GM18526 (cell line): ENCODE data around the gene RAB3IL1.

Source experiments
- POLR2A ChIP-seq: IDR thresholded peaks from 3 replicates; pipeline ENCODE4 v1.6.1; 2011; ENCODE audit not compliant: insufficient read length; ENCODE audit errors: extremely low read depth

The RAB3IL1 gene

DNA sequence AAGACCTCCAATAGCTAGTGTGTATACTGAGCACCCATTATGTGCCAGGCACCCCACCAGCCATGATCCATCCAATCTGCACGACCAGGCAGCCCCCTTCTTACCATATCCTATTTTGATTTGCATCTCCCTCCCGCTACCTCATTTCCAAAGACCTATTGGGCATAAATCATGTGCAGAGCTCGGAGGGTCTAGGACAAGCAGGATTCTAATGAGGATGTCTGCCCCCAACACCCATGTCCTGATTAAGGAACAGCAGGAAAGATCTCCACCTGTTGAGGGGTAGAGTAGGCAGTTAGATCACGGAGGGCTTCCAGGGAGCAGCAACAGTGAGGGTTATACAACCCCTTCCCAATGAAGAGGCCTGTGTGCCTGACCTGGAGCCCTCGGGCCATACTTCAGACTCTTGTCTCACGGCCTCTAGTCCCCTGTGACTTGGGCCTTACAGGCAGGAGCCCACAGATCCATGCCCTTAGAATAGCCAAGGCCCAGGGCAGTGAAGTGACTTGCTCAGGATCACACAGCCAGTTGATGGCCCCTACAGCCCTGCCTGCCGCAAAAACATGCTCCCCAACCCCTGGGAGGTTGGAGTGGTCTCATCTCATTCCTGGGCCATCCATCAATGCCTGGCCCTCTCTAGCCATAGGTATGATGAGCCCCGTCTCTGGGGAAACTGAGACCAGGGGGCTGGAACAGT lies 3.5 kb downstream of the RAB3IL1 start:
- no peak for TF ChIP-seq POLR2A

DNA sequence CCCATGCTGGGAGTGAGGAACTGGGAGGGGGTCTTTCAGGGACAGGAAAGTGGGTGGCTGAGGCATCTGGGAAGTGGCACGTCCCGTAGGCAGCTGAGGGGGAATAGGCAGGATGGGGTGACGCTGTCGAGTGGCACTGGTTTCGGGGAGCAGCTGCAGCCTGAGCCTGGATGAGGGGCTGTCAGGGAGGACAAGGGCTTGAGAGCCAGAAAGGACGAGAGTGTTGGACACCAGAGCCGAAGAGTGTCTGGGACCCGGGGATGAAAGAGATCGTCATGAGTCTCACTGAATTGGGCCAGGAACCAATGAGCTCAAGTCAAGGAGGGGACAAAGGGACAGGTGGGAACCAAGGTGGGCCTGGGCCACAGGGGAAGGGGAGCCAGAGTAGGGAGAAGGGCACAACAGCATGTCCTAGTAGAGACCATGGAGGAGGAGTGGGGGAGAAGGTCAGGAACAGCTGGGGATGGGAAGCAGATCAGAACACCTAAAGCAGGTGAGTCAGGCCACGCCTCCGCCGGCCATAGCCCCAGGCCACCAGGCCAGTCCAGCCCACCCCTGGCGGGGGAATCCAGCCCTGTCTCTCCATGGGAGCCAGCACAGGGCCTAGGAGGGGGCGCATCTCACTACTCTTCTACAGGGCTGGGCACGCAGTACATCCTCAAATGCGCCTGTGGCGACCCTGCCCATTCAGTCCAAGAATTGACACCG lies 4.2 kb downstream of the RAB3IL1 start:
- TF ChIP-seq POLR2A, result no peak

DNA sequence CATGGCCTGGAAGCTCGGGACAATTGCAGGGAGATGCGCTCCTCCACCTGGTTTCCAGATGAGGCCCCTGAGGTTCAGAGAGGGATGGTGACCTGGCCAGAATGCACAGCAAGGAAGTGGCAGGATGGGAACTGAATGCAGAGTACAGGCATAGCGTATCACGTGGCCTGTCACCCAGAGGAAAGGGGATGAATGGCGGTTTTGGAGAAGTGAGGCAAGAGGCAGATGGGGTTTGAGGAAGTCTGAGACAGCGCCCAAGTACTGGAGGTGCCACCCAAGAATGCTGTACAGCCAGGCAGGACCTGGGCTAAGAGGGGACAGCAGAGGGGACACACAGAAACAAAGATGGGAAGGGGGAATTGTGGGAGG lies 4.9 kb downstream of the RAB3IL1 start:
- TF ChIP-seq POLR2A, result no peak

DNA sequence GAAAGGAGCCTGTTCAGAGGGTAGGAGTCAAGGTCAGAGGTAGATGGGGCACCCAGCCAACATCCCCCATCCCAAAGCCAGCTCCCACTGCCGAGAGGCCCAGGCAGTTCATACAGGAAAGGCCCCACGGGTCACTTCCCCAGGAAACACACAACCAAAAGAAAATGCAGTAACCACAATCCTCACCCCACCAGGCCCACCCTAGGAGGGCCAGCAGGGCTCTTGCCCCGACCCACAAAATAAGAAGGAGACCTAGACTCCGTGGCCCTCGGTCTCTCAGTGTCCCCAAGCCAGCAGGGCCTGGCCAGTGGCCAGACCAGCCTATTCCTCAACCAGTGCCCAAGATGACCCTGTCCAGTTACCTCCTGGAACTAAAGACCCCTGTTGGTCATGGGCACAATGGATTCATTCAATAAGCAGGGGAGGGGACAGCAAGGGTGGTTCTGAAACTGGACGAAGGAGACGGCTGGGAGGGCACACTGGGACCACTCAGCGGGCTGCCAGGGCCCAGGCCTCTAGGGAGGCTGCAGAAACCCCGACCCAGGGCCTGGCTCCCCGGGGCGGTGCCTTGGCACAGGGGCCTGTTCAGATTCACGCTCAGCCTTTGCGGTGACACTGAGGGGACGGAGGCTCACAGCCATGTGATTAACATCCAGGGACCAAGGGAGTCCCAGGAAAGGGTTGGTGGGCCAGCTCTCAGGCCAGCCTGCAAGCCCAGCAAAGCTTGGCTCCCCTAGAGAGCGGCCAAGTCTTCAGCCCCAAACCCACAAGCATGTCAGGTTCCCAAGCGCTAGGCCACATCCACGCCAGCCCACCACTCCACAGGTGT lies 5.5 kb downstream of the RAB3IL1 start:
- TF ChIP-seq POLR2A, result no peak

DNA sequence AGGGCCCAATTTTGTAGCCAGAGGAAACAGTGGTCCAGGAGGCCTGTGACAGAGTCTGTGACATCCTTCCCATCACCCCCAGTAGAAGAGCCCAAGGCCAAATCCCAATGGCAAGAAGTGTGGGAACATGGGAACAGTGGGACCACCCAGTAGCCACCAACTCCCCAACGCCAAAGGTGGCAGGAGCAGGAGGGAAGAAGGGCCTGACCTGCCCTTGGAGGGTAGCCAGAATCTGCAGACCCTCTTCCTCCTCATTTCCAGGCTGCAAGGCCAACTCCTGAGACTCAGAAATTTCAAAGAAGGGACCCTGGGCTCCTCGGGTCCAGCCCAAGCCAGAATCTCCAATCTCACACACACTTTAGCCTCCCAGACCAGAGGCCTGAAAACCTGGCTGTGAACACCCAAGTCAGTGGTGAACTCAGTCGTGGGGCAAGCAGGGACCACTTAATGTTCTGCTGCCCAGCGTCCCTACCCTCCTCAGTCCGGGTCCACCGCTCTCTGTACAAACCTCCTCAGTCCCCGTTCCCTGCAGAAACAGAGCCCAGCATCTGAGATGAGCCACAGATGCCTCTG lies 6.2 kb downstream of the RAB3IL1 start:
- TF ChIP-seq POLR2A, result no peak

DNA sequence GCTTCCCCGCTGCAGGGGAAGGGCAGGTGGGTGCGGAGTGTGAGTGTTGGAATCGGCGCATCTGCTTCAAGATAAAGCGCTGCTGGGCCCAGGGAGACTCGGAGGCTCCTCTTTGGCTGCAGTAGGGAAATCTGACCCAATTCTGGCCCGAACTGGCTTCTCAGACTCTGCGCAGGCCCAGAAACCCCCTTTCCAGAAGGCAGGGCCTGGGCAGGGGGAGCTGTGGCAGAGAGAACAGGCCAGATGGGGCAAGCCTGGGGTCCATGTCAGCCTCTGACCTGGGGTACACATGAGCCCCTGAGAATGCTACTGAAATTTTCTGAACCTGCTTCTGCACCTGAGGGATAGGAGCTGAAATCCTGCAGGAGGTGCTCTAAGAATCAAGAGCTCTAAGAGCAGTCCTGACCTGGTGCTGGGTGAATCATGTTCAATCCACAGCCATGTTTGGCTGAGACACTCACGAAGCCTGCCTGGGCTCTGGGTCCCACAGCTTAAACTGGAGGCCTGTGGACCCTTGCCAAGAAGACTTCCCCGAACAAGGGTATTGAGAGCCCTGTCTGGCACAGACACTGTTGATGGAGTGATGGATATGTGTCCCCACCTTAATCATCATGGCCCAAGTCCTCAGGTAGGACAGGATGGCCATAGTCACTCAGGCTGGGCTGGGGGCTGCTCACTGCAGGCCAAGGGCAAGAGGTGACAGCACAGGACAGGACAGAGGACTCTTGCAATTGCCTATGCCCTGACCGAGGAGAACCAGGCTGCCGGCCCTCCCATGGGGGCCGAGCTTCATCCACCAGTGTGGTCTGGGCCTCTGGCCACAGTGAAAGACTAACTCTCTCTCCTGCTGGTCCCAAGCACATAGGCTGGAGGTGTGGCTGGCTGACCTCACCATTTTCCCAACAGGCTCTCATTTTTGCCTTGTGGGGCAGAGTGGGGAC lies 6.9 kb downstream of the RAB3IL1 start:
- TF ChIP-seq POLR2A, result no peak

DNA sequence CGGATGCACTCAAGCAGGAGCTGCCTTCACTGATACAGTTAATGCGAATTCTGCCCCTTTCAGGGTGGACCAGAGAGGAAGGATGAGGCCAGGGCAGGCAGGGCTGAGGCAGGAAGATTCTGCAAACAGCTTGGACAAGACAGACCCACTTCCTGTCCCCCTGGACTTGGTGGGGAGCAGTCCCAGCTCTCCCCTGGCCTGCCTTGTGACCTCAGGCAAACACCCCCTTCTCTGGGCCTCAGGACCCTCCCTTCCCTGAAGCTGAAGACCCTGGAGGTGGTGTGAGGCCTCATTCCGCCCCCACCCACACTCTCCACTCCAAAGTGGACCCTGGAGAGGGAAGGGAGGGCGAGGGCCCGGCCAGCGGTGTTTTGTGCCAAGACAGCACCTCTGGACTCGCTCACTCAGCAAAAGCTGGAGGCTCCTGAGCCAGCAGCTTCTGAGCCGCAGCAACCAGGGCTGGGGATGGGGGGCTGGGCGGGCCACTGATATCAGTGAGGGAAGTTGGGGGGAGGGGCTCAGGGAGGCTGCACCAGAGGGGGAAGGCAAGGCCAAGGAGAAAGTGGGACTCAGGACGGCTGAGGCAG lies 8.5 kb downstream of the RAB3IL1 start:
- TF ChIP-seq POLR2A, result no peak

DNA sequence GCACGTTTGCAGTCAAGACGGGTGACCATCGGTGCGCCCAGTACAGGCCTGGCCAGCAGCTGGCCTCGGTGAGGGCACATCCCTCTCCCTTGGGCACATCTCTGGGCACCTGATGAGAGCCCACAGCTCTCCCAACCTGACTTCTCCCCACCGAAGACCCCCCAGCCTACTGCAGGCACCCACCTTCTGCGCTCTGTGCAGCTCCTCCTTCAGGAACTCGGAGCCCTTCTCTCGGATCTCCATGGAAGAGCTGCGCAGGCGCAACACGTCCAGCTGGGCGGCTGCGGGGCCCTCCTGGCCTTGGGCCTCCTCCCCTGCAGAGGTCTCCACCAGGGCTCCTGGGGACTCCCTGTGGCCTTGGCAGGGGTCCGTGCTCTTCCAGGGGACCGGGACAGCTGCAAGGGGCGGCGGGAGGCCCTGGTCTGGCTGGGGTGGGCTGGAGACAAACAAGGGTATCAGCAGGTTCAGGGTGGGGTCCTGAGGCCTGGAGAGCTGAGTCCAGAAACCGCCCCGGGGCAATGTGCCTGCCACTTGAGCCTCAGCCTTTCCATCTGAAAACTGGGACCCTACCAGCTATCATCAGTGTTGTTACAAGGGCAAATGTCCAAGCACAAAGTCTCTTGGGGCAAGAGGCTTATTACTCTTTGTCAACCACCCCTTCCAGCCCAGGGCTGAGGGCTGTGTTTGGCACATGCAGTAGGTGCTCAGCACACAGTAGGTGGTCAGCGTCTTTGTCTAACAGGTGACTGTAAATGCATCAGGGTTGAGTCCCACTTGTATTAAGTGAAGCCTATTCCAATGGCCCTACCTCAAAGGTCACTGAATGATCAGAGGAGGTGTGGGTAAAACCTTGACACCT lies 9.3 kb downstream of the RAB3IL1 start:
- TF ChIP-seq POLR2A, result no peak

DNA sequence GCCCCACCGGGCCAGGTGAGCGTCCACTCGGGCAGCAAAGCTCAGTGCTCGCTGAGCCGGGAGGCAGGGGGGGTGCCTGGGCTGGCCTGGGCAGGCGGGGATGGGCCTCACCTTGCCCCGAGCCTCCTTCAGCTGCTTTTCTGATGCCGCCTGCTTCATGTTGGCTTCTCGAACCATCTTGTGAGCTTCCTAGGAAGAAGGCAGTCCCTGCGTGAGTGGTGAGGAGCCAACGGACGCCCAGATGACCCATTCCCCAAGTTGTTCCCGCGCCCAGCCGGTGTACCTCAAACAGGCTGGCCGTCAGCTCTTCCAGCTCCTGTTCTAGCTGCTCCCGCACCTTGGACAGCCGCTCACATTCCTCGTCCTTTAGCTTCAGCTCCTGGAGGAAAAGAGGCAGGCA lies 10.1 kb downstream of the RAB3IL1 start:
- no peak for TF ChIP-seq POLR2A

DNA sequence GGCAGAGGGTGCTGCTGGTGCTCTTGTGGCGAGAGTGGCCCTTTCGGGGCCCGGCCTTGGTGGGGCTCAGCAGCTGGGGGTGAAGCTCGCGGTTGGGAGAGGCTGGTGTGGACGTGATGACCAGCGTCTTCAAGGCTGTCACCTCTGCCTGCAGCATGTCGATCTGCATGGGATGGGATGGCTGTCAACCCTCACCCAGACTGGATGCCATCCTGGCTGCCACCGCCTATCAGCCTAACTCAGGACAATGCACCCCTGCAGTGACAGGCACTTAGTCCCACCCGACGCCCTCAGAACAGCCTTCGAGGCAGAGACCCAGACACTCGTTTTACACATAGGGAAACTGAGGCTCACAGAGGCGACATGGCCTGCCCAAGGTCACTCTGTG lies 10.8 kb downstream of the RAB3IL1 start:
- no peak for TF ChIP-seq POLR2A

DNA sequence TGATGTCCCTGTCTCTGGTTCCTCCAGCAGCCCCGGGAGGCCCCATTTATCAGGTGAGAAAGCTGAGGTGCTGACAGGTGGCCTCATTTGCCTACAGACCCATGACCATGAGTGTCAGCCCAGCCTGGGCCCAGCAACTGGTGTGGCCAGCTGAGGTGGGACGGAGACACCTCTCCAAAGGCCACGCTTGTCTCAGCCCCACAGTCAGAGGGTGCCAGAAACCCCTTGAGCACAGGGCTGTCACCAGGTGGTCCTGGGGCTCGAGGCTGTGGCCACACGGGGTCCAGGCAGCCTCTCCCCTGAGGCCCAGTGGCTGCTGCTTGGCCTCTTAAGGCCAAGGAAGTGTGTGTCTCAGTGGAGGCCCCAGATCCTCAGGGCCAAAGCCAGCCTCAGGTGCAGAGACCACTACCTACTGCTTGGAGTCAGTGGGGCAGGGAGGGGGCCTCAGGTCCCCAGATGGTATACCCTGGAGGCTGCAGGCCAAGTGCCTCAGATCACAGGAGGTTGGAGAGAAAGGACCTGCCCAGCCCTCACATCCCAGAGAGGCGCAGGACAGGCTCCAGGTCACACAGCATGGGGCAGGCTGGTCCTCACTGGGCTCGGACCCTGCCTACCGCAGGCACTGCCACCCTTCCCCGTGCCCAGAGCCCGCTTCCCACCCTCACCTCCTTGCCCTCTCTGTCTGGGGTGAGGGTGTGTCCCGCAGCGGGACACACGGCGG lies 11.4 kb downstream of the RAB3IL1 start:
- no peak for TF ChIP-seq POLR2A

DNA sequence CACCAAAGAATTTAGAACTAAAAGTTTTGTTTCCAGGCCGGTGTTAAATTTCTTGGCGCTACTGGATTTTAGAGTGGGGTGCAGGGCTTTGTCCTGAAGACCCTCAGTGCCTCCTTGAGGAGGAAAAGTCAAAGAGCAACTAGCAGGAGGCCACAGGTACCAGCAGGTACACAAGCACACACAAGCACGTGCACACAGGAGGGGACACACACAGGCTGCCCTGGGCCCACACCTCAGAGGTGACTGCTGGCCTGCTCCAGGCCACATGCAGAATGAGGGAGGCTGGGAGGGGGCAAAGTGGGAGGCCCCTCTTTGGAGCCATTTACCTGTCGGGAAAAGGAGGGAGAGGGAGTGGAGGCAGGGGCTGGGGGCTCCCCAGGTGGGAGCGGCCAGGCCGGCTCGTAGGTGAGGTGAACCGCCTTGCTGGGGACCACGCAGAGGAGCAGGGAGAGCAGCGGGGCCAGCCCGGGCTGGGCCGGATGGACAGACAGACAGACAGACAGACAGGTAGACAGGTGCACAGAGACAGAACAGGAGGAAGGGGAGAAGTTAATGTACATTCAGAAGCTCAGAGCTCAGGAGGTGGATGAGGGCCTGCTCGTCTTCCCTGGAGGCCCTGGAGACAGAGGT lies 12.2 kb downstream of the RAB3IL1 start:
- TF ChIP-seq POLR2A, result no peak
